Small intestine (tissue), 7 donors: ENCODE measurements around the gene FBXO31. TPM values are rescaled to one million over a fixed set of nuclear protein-coding genes. Genes with fewer than 3 reads are reported as not detected.
A peak's percentile ranks its signal among the peaks of the same experiment; 100 is the strongest.

Source experiments
- DNase-seq, 2 donors: peaks; one replicate each; pipeline versions ENCODE4 v3.0.0 to v3.0.0-alpha.2; 2013
- FAIRE-seq: peaks from 2 replicates; lab custom pipeline; 2012; peaks lifted over from hg19 to GRCh38; lab: Jason Lieb, UNC
- H3K27ac ChIP-seq, 3 donors: one replicate each; pipeline ENCODE4 v1.5.1; 2013; ENCODE audit warnings: low read length in 2 of 3, mild to moderate bottlenecking in 2 of 3, control low read depth in 1 of 3, inconsistent platforms in 1 of 3, low read depth in 1 of 3, moderate library complexity in 1 of 3
- H3K27me3 ChIP-seq, 3 donors: one replicate each; pipeline ENCODE4 v1.6.1; 2013; ENCODE audit warnings: low read length in 3 of 3, inconsistent platforms in 1 of 3; ENCODE audit not compliant: control insufficient read depth in 3 of 3, insufficient read depth in 3 of 3
- H3K36me3 ChIP-seq, 3 donors: one replicate each; pipeline ENCODE4 v1.6.1; 2013; ENCODE audit warnings: low read length in 3 of 3, inconsistent platforms in 1 of 3, low read depth in 1 of 3, mild to moderate bottlenecking in 1 of 3, moderate library complexity in 1 of 3; ENCODE audit not compliant: control insufficient read depth in 3 of 3, insufficient read depth in 2 of 3
- H3K4me1 ChIP-seq, 3 donors: one replicate each; pipeline ENCODE4 v1.6.1; 2013; ENCODE audit warnings: low read length in 2 of 3, inconsistent platforms in 1 of 3, low read depth in 1 of 3, mild to moderate bottlenecking in 1 of 3, moderate library complexity in 1 of 3; ENCODE audit not compliant: control insufficient read depth in 3 of 3, insufficient read depth in 2 of 3
- H3K4me3 ChIP-seq, 3 donors: one replicate each; pipeline ENCODE4 v1.5.1; 2013; ENCODE audit warnings: low read length in 3 of 3, control low read depth in 1 of 3, inconsistent platforms in 1 of 3, low read depth in 1 of 3, mild to moderate bottlenecking in 1 of 3, moderate library complexity in 1 of 3
- H3K9me3 ChIP-seq, 2 donors: one replicate each; pipeline ENCODE4 v1.6.1; 2013; ENCODE audit warnings: low read depth in 1 of 2, low read length in 1 of 2; ENCODE audit not compliant: control insufficient read depth in 2 of 2, insufficient read depth in 1 of 2
- WGBS, 3 donors: extraction: QIAGEN DNeasy Blood & Tissue Kit; methylation state at CpG; one replicate each; pipeline ENCODE4 v1.1.7; 2013; 5-methylcytosine and 5-hydroxymethylcytosine counted together
- polyA plus RNA-seq, 4 donors: library from polyadenylated mRNA; stranded (reverse) in 3 of 4; unstranded in 1 of 4; fragments of 200-250 nt in 3 of 4; fragments of 120-200 nt in 1 of 4; gene quantifications; one replicate each; pipeline versions ENCODE4 v1.2.1 to v1.2.3, GENCODE V29; 2013
- donor health status: healthy with polysubstance abuse.
- donor health status: control.
- donor health status: control.
- donor health status: Bipolar disorder and iron deficiency.
- donor health status: healthy.

FBXO31 gene
- polyA plus RNA-seq, 4 donors: 23.8 to 38.7 (median 29.4) TPM

DNA sequence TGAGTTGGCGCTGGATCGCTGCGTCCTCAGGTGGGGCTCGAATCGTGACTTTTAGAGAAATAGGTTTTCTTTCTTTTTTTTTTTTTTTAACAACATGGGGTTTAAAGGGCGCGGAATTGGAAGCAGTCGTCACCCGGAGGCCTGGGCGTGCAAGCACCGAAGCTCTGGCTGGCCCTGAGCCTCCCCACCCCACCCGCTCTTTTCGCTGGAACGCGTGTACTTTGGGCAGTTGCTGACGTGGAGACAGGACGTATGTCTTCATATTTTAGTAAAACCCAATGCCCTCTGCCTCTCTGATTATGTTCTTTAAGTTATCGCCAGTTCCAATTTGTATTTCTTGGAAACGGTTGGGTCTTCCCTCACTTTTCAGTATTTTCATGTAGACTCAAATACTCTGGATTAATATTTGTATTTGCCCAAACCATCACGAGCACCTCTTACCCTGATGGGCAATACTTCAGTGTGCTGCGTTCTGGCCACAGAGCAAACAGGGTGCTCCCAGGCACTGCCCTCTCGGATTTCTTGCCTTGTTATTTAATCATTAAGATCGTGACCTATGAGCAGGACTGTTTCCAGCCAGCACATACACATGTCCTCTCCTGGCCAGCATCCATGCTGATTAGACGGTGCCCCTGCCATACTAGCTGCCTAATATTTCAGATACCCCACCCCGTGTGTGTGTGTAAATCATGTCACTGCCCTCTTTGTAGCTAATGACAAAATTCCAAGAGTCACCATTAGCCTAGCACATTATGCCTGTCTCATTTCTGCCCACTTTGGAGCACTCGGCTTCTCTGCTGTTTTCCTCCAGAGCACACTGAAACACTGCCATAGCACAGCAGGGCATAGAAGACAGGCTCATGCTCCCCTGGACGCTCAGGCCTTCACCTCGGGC lies 65.6 kb downstream of the FBXO31 start:
- peak overlapping the region; percentile 83 to 94 (median 87) for H3K4me3 ChIP-seq
- no peaks in the 10 kb centered on the region for H3K9me3 ChIP-seq
- H3K27ac ChIP-seq: peak overlapping the region; percentile 81 to 97 (median 94)
- H3K4me1 ChIP-seq: peaks cover 0 to 10% (median 0%) of the 10 kb centered on the region in 3 donors
- FAIRE-seq (no peak), DNase-seq (peak; percentile 74 to 78)
- H3K27me3 ChIP-seq: no peaks in the 10 kb centered on the region
- 4 to 7% (median 5%) methylated on average over 28 of the region's 28 CpGs for WGBS, 3 donors
- H3K36me3 ChIP-seq: peaks cover 0 to 9% (median 0%) of the 10 kb centered on the region in 3 donors

DNA sequence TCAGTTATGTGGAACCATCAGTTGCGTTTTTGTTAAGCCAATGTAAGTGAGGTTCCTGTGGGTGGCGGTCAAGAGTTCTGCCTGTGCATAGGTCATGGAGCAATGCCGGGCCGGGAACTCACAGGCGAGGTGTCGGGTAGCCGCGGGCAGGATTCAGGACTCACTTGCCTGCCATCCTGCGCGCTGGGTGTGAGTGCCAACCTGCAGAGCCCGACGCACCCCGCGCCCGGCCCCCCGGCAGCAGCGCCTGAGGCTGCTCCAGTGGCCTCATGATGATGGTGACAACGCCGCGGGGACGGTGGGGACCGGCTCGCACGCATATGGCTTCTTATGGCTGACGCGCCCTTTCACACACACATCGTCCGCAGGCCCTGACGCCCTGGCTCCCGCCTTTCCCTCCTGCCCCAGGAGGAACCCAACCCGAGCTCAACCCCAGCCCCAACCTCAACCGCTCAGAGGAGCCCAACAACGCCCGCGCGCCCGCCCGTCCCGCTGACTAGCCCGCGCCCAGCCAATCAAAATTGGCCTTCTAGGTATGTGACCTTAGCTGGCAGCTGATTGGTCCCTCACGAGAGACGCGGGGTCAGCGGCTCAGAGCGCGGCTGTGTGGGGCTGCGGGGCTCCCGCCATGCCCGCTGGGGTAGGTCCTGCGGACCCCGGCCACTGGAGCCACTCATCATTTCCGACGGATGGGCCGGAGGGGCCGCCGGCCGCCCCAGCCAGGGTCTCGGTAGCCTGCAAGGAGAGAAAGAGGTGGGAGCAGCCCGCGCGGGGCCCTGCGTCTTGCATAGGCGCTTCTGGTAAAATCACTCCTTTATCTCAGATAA lies 66.4 kb downstream of the FBXO31 start, which contains the start of gene C16orf95:
Gene C16orf95 (minus strand): TSS at position 470 of the 827 bp plus-strand sequence. CDS start 150 bp downstream, at position 320.
- Histone ChIP-seq H3K4me1 (peaks cover 0 to 10% (median 0%) of the 10 kb centered on the region in 3 donors), H3K9me3 (no peaks in the 10 kb centered on the region), H3K36me3 (peaks cover 0 to 5% (median 0%) of the 10 kb centered on the region in 3 donors), H3K4me3 (peak within 1 kb of the TSS; percentile 83 to 94 (median 87)), H3K27ac (peak within 1 kb of the TSS; percentile 81 to 97 (median 94)), H3K27me3 (no peaks in the 10 kb centered on the region)
- FAIRE-seq: no peak
- 0 to 1% (median 1%) methylated on average over 49 to 64 of the region's 64 CpGs for WGBS, 3 donors
- peak; percentile 96 to 99 for DNase-seq

- Histone ChIP-seq H3K4me1 (peaks cover 0 to 10% (median 0%) of the 10 kb centered on the region in 3 donors), H3K27ac (peak overlapping the region; percentile 81 to 97 (median 94)), H3K36me3 (peaks cover 0 to 5% (median 0%) of the 10 kb centered on the region in 3 donors), H3K27me3 (no peaks in the 10 kb centered on the region), H3K9me3 (no peaks in the 10 kb centered on the region), H3K4me3 (peak overlapping the region in 2 of 3 donors; percentile 83 to 87)
- 94 to 99% (median 95%) methylated on average over 4 of the region's 4 CpGs for WGBS, 3 donors
- no peak for DNase-seq
- no peak for FAIRE-seq
Measured at GRCh38 chr16:87316450-87316922, 67.1 kb downstream of the FBXO31 start.

- H3K27ac ChIP-seq: no peak overlapping the region
- 87 to 91% (median 90%) methylated on average over 10 of the region's 10 CpGs for WGBS, 3 donors
- H3K9me3 ChIP-seq: no peaks in the 10 kb centered on the region
- no peak overlapping the region for H3K4me3 ChIP-seq
- FAIRE-seq (no peak), DNase-seq (no peak)
- peaks cover 0 to 10% (median 0%) of the 10 kb centered on the region in 3 donors for H3K4me1 ChIP-seq
- H3K27me3 ChIP-seq: no peaks in the 10 kb centered on the region
- H3K36me3 ChIP-seq: peaks cover 0 to 2% (median 0%) of the 10 kb centered on the region in 3 donors
Measured at GRCh38 chr16:87314990-87315420, 68.6 kb downstream of the FBXO31 start.

GRCh38 chr16:87312008-87312407 lies 71.6 kb downstream of the FBXO31 start:
- Histone ChIP-seq H3K27me3 (no peaks in the 10 kb centered on the region), H3K27ac (no peak overlapping the region), H3K4me3 (no peak overlapping the region), H3K4me1 (no peaks in the 10 kb centered on the region), H3K36me3 (no peaks in the 10 kb centered on the region), H3K9me3 (peaks cover 0 to 6% of the 10 kb centered on the region in 2 donors)
- FAIRE-seq (no peak), DNase-seq (no peak)
- 87 to 94% (median 91%) methylated on average over 7 of the region's 7 CpGs for WGBS, 3 donors

DNA sequence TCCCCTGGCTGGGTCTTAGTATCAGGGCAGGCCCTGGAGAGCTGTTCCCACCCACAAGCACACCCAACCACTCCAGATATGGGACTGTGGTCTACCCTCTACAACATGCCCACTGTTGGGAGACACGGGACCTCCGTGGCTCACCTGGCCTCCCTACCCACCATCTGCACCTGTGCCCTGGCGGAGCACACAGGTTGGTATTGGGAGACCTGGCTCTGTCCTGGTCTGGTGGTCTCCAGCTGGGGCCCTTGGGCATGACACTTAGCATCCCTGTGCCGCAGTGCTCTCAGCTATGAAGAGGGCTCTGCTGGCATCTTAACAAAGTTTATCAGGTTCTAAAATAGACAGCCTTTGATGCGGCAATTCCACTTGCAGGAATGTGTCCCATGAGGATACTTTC lies 72.2 kb downstream of the FBXO31 start:
- 92 to 97% (median 92%) methylated on average over 5 of the region's 5 CpGs for WGBS, 3 donors

DNA sequence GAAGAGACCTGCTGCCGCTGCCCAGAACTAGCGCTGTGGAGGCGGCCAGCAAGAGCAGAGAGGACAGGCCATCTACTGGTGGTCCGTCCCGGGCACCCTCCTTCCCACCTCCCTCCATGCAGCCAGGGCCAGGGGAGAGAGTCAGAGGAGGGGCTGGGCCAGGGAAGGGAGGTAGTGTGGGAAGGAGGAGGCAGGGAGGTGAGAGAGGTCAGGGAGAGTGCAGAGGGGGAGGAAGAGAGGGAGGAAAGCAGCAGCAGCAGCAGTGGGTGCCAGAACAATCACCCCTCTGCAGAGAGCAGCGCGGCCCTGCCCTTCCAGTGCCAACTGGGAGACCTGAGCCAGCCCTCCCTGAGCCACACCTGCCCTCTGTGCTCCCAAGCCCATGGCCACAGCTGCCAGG lies 73.0 kb downstream of the FBXO31 start:
- Histone ChIP-seq H3K27ac (no peak overlapping the region), H3K9me3 (peaks cover 0 to 6% of the 10 kb centered on the region in 2 donors), H3K4me3 (no peak overlapping the region), H3K4me1 (no peaks in the 10 kb centered on the region), H3K36me3 (no peaks in the 10 kb centered on the region), H3K27me3 (no peaks in the 10 kb centered on the region)
- DNase-seq: no peak
- FAIRE-seq: no peak
- WGBS, 3 donors: 89 to 96% (median 96%) methylated on average over 6 to 7 of the region's 7 CpGs

More for the DNA sequence above, 72.2 kb downstream of the FBXO31 start:
- Histone ChIP-seq H3K4me1 (no peaks in the 10 kb centered on the region), H3K9me3 (peaks cover 0 to 6% of the 10 kb centered on the region in 2 donors), H3K4me3 (no peak overlapping the region), H3K27me3 (no peaks in the 10 kb centered on the region), H3K27ac (no peak overlapping the region), H3K36me3 (no peaks in the 10 kb centered on the region)
- FAIRE-seq (no peak), DNase-seq (no peak)
